MM.1S (cell line): Measurements from ENCODE around the gene RPS6KC1.
"Not testable (repeated sequence)": the region's sequence is repeated elsewhere in the genome, so short reads cannot be mapped to it uniquely, and the experiment has no call there.

Experiments used
- DNase-seq: peaks from one replicate; pipeline ENCODE4 v3.0.0-alpha.2; 2015
- H2AFZ ChIP-seq: fragments of 300-600 bp; sonication (generic); 2 replicates; pipeline ENCODE4 v1.6.0; 2016; ENCODE audit warnings: antibody characterized with exemption, low read length
- H3F3A ChIP-seq: fragments of 300-600 bp; sonication (generic); 2 replicates; pipeline ENCODE4 v1.6.1; 2016; ENCODE audit warnings: mild to moderate bottlenecking, antibody characterized with exemption, low read length, moderate library complexity, mixed read lengths; ENCODE audit not compliant: insufficient read depth
- H3K27ac ChIP-seq: fragments of 300-600 bp; sonication (generic); 2 replicates; pipeline ENCODE4 v1.5.1; 2016; ENCODE audit warnings: mild to moderate bottlenecking, low read length
- H3K27me3 ChIP-seq: fragments of 300-600 bp; sonication (generic); replicated peaks from 2 replicates; pipeline ENCODE4 v1.6.0; 2016; ENCODE audit warnings: low read length; ENCODE audit not compliant: insufficient read depth
- H3K36me3 ChIP-seq: fragments of 300-600 bp; sonication (generic); replicated peaks from 2 replicates; pipeline ENCODE4 v1.6.1; 2016; ENCODE audit warnings: mild to moderate bottlenecking, low read length, mixed read lengths; ENCODE audit not compliant: insufficient read depth
- H3K4me1 ChIP-seq: fragments of 300-600 bp; sonication (generic); 2 replicates; pipeline ENCODE4 v1.6.1; 2016; ENCODE audit warnings: low read length, mixed read lengths
- H3K4me2 ChIP-seq: fragments of 300-600 bp; sonication (generic); 2 replicates; pipeline ENCODE4 v1.6.0; 2016; ENCODE audit warnings: low read depth, low read length
- H3K4me3 ChIP-seq: fragments of 300-600 bp; sonication (generic); 2 replicates; pipeline ENCODE4 v1.5.1; 2016; ENCODE audit warnings: low read length, mixed read lengths
- H3K79me2 ChIP-seq: fragments of 300-600 bp; sonication (generic); 2 replicates; pipeline ENCODE4 v1.6.1; 2016; ENCODE audit warnings: mixed run types, low read length, mixed read lengths
- H3K9ac ChIP-seq: fragments of 300-600 bp; sonication (generic); 2 replicates; pipeline ENCODE4 v1.6.1; 2016; ENCODE audit warnings: low read length, mixed read lengths
- H3K9me2 ChIP-seq: fragments of 300-600 bp; sonication (generic); replicated peaks from 2 replicates; pipeline ENCODE4 v1.6.1; 2016; ENCODE audit warnings: mild to moderate bottlenecking, low read length, mixed read lengths; ENCODE audit not compliant: insufficient read depth
- H3K9me3 ChIP-seq: fragments of 300-600 bp; sonication (generic); replicated peaks from 2 replicates; pipeline ENCODE4 v1.6.1; 2016; ENCODE audit warnings: mild to moderate bottlenecking, low read length, mixed read lengths; ENCODE audit not compliant: insufficient read depth
- H4K20me1 ChIP-seq: fragments of 300-600 bp; sonication (generic); 2 replicates; pipeline ENCODE4 v1.6.1; 2016; ENCODE audit warnings: mild to moderate bottlenecking, low read length, moderate library complexity, mixed read lengths; ENCODE audit not compliant: insufficient read depth
- EZH2 ChIP-seq: fragments of 300-600 bp; sonication (generic); optimal IDR thresholded peaks from 2 replicates; pipeline ENCODE3; 2017; ENCODE audit warnings: low read depth, mild to moderate bottlenecking, antibody characterized with exemption, low read length, mixed read lengths
- EZH2phosphoT487 ChIP-seq: fragments of 300-600 bp; sonication (generic); IDR thresholded peaks from 2 replicates; pipeline ENCODE4 v1.6.1; 2018; ENCODE audit warnings: antibody characterized with exemption, low read length
- TF ChIP-seq, protein P1 (sequence below): fragments of 300-600 bp; sonication (generic); IDR thresholded peaks from 2 replicates; pipeline ENCODE4 v1.5.1; 2016; ENCODE audit warnings: antibody characterized with exemption, low read length, mixed read lengths

The RPS6KC1 gene

DNA sequence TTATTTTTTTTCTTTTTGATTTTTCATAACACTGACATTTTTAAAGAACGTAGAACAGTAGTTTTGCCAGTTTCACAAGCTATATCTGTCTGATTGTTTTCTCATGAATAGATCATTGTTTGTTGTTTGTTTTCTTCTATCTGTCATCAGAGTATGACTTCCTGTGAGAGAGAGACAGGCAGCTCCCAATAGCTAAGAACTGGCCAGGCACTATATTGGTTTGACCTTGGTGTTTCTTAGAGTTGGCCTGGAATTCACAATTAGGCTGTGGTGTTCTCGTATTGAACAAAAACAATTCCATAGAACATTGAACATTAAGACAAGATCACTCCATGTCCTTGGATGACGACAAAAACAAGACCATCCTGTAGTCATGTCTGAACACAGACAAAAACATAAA is 43.4 kb downstream of the RPS6KC1 start:
- no peak overlapping the region for H3K27ac ChIP-seq
- H3K4me1 ChIP-seq, result peaks cover 3% of the 10 kb centered on the region
- no peaks in the 10 kb centered on the region for H3K9me3 ChIP-seq
- H3K4me3 ChIP-seq, result no peak overlapping the region
- no peaks in the 10 kb centered on the region for H3K9me2 ChIP-seq
- no peaks in the 10 kb centered on the region for H3K27me3 ChIP-seq
- H4K20me1 ChIP-seq, result no peaks in the 10 kb centered on the region
- no peaks in the 10 kb centered on the region for H3K79me2 ChIP-seq
- no peak for DNase-seq
- H3K4me2 ChIP-seq, result no peak overlapping the region
- no peaks in the 10 kb centered on the region for H3K36me3 ChIP-seq
- no peak for TF ChIP-seq EZH2
- TF ChIP-seq, protein P1, sequence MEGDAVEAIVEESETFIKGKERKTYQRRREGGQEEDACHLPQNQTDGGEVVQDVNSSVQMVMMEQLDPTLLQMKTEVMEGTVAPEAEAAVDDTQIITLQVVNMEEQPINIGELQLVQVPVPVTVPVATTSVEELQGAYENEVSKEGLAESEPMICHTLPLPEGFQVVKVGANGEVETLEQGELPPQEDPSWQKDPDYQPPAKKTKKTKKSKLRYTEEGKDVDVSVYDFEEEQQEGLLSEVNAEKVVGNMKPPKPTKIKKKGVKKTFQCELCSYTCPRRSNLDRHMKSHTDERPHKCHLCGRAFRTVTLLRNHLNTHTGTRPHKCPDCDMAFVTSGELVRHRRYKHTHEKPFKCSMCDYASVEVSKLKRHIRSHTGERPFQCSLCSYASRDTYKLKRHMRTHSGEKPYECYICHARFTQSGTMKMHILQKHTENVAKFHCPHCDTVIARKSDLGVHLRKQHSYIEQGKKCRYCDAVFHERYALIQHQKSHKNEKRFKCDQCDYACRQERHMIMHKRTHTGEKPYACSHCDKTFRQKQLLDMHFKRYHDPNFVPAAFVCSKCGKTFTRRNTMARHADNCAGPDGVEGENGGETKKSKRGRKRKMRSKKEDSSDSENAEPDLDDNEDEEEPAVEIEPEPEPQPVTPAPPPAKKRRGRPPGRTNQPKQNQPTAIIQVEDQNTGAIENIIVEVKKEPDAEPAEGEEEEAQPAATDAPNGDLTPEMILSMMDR, result no peak
- TF ChIP-seq EZH2phosphoT487, result no peak
- no peak overlapping the region for H3K9ac ChIP-seq
- H3F3A ChIP-seq, result no peaks in the 10 kb centered on the region
- H2AFZ ChIP-seq, result no peak overlapping the region

DNA sequence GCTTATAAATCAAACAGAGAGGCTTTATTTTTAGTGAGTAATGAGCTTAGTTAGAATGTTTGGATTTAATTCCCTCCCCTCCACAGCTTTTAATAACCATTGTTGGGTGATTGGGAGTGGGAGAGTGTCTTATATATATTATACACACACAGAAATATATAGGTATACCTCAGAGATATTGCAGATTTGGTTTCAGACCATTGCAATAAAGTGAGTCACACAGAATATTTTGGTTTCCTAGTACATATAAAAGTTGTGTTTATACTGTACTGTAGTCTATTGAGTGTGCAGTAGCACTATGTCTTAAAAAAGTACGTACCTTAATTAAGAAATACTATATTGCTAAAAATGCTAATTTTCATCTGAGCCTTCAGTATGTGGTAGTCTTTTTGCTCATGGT is 44.4 kb downstream of the RPS6KC1 start:
- Histone ChIP-seq H3K4me2 (no peak overlapping the region), H3K27ac (no peak overlapping the region), H3K27me3 (no peaks in the 10 kb centered on the region), H3K4me1 (peaks cover 14% of the 10 kb centered on the region), H3K9ac (no peak overlapping the region), H3F3A (no peaks in the 10 kb centered on the region), H3K4me3 (no peak overlapping the region), H3K9me2 (no peaks in the 10 kb centered on the region), H3K36me3 (no peaks in the 10 kb centered on the region), H3K9me3 (no peaks in the 10 kb centered on the region), H4K20me1 (no peaks in the 10 kb centered on the region), H2AFZ (no peak overlapping the region), H3K79me2 (no peaks in the 10 kb centered on the region)
- TF ChIP-seq, protein P1, result no peak
- TF ChIP-seq EZH2, result no peak
- no peak for TF ChIP-seq EZH2phosphoT487
- no peak for DNase-seq

DNA sequence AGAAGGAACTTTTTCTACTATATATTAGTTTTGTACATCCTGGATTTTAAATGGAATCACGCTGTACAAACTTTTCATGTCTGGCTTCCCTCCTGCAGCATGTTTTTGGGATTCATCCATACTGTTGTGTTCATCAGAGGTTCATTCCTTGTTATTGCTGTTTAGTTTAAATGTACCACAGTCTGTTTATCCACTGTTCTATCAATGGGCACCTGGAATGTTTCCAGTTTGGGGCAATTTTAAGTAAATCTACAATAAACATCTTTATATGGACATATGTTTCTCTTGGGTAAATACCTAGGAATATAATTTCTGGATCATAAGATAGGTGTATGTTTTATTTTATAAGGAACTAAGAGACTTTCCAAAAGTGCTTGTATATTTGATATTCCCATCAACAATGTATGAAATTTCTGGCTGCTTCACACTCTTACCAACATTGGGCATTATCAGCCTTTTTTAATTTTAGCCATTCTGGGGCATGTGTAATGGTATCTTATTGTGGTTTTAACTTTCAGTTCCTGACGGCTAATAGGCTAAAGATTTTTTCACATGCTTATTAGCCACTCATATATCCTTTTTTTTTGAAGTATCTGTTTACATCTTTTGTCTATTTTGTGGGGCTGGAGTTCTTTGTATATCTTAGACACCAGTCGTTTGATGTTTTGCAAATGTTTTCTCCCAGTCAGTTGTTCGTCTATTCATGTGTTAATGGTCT is 48.8 kb downstream of the RPS6KC1 start:
- TF ChIP-seq EZH2 (no peak), EZH2phosphoT487 (no peak)
- TF ChIP-seq, protein P1, result no peak
- Histone ChIP-seq H3K27me3 (no peaks in the 10 kb centered on the region), H3F3A (no peaks in the 10 kb centered on the region), H4K20me1 (no peaks in the 10 kb centered on the region), H3K9me3 (no peaks in the 10 kb centered on the region), H2AFZ (no peak overlapping the region), H3K4me3 (no peak overlapping the region), H3K79me2 (no peaks in the 10 kb centered on the region), H3K4me1 (peaks cover 14% of the 10 kb centered on the region), H3K9ac (no peak overlapping the region), H3K36me3 (no peaks in the 10 kb centered on the region), H3K9me2 (no peaks in the 10 kb centered on the region), H3K27ac (no peak overlapping the region), H3K4me2 (peak overlapping the region; percentile 17; the same call in 1 of the 2 replicates)
- peak; percentile 32 for DNase-seq

DNA sequence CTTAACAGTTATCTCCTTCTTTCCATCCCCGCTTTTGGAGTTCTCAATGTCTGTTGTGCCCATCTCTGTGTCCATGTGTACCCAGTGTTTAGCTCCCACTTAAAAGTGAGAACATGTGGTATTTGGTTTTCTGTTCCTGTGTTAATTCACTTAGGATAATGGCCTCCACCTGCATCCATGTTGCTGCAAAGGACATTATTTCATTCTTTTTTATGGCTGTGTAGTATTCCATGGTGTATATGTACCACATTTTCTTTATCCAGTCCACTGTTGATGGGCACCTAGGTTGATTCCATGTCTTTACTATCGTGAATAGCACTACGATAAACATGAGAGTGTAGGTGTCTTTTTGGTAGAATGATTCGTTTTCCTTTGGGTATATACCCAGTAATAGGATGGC is 49.5 kb downstream of the RPS6KC1 start:
- H3F3A ChIP-seq, DNase-seq, H3K4me3 ChIP-seq, H2AFZ ChIP-seq, H3K9me2 ChIP-seq, H3K79me2 ChIP-seq, H3K36me3 ChIP-seq, H3K27ac ChIP-seq, H3K9me3 ChIP-seq, H3K9ac ChIP-seq, H3K27me3 ChIP-seq, H4K20me1 ChIP-seq: not testable (repeated sequence)
- Histone ChIP-seq H3K4me1 (peaks cover 14% of the 10 kb centered on the region), H3K4me2 (peak overlapping the region; percentile 17; the same call in 1 of the 2 replicates)
